AG08396 (cell line): ENCODE results near the gene FBXW7.

Experiments used
- DNase-seq: peaks from one replicate; pipeline ENCODE4 v3.0.0; 2012; ENCODE audit warnings: low spot score, mixed read lengths

Gene FBXW7

DNA sequence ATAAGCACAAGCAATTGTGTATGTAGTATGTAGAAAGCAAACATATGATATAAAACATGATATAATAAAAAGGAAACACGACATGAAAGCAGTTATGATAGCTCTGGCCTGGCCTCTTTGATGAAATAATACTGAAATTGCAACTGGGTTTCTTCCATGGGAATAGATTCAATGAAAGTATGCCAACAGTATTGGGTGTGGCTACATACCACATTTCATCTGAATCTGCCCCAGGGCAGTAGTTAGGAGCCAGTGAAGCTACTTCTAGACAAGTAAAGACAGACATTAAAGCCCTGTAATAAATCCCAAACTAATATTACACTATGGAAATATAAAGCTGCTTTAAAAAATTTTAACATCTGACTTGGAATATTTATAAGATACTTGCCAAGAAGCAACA lies 207.3 kb downstream of the FBXW7 start:
- no peak for DNase-seq

DNA sequence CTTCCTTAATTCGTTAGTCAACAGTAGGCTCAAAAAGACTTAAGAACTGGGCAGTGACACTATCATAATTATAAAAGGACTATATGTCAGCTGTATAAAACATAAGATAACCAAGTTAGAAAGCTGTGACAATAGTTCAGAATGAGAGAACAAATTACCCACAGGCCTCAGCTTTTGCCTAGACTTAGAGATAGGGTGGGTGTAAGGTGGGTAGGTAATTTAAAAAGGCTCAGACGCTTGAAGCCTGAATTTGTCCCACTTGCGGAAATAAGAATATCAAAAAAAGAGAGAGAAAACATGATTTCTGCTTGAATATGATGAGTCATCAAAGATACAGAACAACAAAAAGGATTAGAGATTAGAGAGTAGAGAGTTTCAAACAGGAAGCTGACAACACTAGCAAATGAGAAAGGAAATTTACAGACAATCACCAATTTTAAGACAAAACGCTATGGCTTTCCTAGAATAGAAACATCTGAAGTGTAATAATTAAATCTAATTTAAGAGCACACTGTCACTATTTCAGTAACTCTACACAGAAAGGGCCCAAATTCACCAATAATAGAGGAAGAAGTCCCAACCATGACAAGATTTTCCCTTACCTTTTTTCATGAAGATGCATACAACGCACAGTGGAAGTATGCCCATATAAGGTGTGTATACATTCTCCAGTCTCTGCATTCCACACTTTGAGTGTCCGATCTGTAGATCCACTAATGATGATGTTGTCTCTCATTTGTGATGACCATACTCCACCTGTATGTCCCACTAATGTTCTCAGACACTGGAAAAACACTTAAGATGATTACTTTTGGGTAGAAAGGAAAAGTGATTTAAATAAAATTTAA lies 208.1 kb downstream of the FBXW7 start:
- DNase-seq, result no peak

GRCh38 chr4:152325831-152326230 lies 210.1 kb downstream of the FBXW7 start:
- no peak for DNase-seq

- DNase-seq, result no peak
Observed at GRCh38 chr4:152323221-152323620, 212.7 kb downstream of the FBXW7 start.

DNA sequence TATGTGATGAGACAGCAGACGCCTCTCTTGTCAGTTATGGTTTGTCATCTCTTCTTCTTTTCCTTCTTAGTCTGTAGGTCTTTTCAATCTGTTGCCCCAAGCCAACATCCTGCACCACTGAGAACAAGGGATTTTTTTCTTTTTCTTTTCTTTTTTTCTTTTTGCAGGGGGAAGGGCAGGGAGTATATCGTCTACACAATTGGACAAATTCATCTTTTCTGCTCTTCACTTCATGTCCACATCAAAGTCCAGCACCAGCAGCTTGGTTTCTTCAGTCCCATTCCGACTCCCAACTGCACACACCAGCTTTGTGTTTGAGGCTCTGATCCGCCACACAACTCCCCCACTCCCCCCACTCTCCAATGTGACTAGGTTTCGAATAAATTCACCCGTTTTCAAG lies 213.2 kb downstream of the FBXW7 start:
- DNase-seq, result no peak

GRCh38 chr4:152321923-152322322 lies 214.0 kb downstream of the FBXW7 start:
- DNase-seq, result no peak

GRCh38 chr4:152321398-152321797 lies 214.5 kb downstream of the FBXW7 start:
- DNase-seq, result no peak

- DNase-seq, result peak; percentile 13
Observed at GRCh38 chr4:152316969-152317368, 218.9 kb downstream of the FBXW7 start.

GRCh38 chr4:152310257-152310656 lies 225.6 kb downstream of the FBXW7 start:
- DNase-seq, result peak; percentile 67

DNA sequence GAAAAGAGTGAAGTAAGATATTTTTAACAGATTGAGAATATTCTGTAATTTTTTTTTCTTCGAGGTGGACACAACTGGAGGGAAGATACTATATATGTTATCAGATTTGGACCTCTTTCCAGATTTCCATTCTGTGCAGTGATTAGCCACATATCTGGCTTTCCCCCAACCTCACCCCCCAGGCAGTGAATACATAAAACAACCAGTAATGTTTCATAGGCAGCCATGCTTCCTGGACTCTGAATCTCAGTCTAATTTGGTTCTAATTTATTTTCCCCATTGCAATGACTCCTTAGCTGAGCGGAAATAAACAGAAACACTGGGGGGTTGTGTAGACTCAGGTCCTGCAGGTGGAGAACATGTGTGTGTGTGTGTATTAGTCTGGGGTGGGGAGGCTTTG lies 226.5 kb downstream of the FBXW7 start:
- no peak for DNase-seq

DNA sequence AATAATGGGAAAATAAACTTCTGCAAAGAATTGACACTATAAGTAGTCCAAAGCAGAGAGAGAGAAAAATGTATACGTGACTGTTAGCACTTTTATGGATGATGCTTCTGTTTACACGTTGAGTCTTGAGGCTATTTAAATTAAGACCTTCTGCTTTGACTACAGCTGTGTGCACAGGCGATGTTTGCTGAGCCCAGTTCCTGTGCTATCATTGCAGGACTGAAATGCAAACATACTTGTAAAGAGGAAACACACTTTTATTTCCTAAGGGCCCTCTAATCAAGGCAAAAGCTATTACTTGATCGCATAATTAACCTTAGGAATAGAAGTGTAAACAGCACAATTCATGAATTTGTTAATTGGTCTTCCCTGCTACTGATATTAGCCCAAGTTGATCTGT lies 226.9 kb downstream of the FBXW7 start:
- DNase-seq, result no peak

DNA sequence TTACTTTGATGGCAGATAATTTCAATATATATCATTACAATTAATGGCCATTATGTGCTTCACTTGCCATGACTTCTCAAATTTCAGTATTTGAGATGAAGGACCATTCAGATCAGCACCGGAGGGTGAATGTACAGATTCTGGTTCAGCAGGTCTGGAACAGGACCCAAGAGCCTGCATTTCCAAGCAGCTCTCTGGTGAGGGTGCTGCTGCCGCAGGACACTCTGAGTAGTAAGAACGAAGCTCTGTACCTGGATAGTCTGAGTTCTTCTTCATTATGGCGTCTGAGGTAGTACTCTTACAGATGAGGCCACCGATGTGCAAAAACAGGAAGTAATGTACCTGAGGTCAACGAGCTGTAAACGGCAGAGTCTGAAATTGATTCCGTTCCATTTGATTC lies 228.2 kb downstream of the FBXW7 start:
- no peak for DNase-seq

DNA sequence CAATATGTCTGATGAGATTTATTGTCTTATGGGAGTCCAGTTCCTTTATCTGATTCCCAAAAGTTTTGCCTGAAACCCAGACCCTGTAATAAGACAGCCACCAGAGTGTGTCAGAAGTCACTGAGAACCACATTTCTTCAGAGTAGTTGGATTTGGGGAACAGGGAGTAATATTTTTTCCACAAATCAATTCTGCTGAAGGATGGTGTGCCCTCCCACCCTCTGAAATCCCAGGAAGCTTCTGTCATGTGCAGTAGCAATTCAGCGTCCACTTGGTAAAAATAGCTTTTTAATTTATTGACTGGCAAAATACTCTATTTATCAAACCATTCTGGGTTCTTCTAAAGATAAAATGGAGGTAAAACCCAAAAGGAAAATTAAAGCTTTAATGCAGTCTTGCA lies 229.4 kb downstream of the FBXW7 start:
- no peak for DNase-seq

DNA sequence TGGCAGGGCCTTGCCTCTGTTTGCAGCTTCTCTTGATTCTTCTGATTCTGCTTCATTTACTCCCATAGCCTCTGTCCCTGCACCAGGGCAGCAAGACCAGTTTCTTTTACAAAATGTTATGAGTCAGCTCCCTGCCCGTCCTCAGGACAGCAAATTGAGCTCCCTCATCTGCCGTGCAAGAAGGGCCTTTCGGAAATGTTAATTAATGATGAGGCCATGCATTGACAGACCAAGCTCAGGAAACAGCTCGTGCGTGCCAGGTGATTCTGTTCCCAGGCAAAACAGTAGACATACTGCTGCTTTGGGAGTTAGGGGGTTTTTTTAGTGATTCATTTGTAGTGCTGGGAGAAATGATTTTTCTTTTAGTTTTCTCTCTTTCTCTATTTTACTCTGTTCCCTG lies 231.7 kb downstream of the FBXW7 start:
- no peak for DNase-seq

DNA sequence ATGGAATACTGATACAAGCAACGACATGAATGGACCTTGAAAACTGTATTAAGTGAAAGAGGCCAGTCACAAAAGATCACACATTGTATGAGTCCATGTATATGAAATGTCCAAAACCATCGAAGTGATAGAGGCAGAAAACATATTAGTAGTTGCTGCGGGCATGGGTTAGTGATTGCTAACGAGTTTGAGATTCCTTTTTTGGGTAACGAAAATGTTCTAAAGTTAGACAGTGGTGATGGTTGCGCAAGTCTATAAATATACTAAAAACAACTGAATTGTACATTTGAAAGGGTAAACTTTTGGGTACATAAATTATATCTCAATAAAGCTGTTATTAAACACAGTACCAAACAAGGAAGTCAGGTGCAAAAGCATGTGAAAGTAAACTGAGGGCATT lies 234.5 kb downstream of the FBXW7 start:
- DNase-seq, result no peak

- DNase-seq, result no peak
Observed at GRCh38 chr4:152299553-152299952, 236.3 kb downstream of the FBXW7 start.

GRCh38 chr4:152296386-152296785 lies 239.5 kb downstream of the FBXW7 start:
- DNase-seq, result no peak

- DNase-seq, result no peak
Observed at GRCh38 chr4:152294765-152295164, 241.1 kb downstream of the FBXW7 start.

DNA sequence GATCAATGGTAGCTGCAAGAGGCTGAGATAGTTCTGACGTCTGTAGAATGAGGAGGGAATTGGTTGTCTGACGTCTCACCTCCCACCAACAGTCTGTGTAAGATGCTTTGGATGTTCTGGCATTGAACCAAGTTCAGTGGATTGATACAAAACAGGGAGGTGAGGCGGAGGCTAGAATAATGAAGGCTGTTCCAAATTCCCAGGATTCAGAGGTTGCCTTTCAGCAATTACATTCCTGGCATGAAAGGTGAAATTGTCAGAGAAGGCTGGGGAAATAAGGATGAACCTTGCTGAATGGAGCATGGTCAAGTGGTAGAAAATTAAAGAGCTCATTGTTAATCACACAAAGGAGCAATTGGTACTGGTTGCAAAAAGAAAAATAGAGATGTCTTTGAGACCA lies 241.6 kb downstream of the FBXW7 start:
- DNase-seq, result no peak

GRCh38 chr4:152293527-152293926 lies 242.4 kb downstream of the FBXW7 start:
- no peak for DNase-seq

DNA sequence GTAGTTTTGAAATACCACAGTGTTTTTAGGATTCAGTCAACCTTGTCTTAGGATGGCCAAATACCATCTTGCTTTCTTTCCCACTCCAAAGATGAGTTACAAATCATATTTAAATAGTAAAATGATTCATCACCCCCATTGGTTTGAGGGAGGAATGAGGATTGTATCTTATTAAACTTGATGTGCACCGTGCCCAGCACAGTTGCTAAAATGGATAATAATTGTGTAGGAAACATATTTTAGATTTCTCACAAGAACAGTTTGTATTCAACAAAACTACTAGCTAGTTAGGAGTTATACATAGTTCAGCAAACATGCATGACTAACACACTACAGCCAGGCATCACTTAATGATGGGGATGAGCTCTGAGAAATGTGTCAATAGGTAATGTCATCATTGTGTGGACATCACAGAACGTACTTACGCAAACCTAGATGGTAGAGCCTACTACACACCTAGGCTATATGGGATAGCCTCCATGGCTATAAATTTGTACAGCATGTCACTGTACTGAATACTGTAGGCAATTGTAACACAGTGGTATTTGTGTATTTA lies 245.4 kb downstream of the FBXW7 start:
- DNase-seq, result no peak

DNA sequence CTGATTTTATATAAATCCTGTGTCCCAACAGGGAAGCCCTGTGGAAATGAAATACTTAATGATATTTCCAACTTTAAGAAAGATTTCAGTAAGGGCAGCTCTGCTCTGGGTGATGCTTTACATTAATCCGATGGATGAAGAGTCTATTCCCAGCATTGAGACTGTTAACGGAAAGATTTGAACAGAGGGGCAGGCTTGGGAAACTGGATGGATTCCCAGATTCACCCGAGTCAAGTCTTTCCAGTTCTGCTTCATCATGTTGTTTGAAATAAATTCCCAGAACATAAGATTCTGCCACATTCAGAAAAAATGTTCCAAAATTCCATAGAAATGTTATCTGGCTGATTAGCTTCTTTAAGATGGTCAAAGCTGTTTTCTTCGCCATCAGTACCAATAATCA lies 246.0 kb downstream of the FBXW7 start:
- DNase-seq, result no peak

DNA sequence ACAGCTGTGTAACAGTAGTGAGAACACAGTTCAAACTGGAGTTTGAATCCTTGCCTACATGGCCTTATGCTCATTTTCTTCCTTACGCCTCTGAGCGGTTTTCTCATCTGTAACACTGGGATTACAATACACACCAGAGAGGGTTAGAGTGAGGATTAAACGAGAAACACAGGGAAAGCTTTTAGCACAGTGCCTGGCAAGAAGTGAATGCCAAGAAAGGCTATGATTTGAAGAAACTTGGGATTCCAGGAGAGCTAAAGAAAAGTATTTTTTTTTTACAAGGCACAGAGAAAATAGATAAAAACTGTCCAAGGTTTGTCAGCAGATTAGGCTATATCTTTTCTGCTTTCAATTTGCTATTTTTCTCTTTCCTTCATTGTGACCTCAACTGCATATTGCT lies 246.4 kb downstream of the FBXW7 start:
- DNase-seq, result no peak
